HG03097 (cell line): ENCODE measurements around the gene NPEPPS.
"Not testable (repeated sequence)": the region's sequence is repeated elsewhere in the genome, so short reads cannot be mapped to it uniquely, and the experiment has no call there.

Experiments
- ATAC-seq: cut with Tn5 transposase; IDR thresholded peaks from one replicate; pipeline ENCODE4 v1.9.1; 2021; ENCODE audit not compliant: unreplicated experiment, low FRiP score

Gene NPEPPS

GRCh38 chr17:47561698-47562405 lies 30.9 kb downstream of the NPEPPS start:
- ATAC-seq = not testable (repeated sequence)

GRCh38 chr17:47562406-47562705 lies 31.4 kb downstream of the NPEPPS start:
- ATAC-seq = not testable (repeated sequence)

DNA sequence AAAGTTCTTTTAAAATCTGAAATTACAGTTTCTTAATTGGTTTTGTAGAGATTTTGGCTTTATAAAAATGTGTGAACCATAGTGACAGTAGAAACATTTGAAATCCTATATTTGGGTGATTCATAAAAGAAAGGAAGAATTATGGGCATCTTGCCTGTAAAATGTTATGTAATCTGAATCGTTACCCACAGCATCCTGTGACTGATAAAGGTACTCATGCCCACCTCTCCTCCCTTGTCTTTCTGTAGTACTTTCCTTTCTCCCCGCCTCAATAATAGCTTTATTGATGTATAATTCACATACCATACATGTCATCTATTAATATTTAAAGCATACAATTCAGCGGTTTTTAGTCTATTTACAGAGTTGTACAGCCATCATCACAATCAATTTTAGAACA lies 36.4 kb downstream of the NPEPPS start:
- ATAC-seq = not testable (repeated sequence)

GRCh38 chr17:47572561-47572960 lies 41.7 kb downstream of the NPEPPS start:
- not testable (repeated sequence) for ATAC-seq

GRCh38 chr17:47582416-47582815 lies 51.5 kb downstream of the NPEPPS start:
- not testable (repeated sequence) for ATAC-seq

GRCh38 chr17:47586378-47587055 lies 55.6 kb downstream of the NPEPPS start:
- ATAC-seq = not testable (repeated sequence)

- ATAC-seq = not testable (repeated sequence)
These were observed 62.6 kb downstream of the NPEPPS start for GRCh38 chr17:47593522-47593921.

DNA sequence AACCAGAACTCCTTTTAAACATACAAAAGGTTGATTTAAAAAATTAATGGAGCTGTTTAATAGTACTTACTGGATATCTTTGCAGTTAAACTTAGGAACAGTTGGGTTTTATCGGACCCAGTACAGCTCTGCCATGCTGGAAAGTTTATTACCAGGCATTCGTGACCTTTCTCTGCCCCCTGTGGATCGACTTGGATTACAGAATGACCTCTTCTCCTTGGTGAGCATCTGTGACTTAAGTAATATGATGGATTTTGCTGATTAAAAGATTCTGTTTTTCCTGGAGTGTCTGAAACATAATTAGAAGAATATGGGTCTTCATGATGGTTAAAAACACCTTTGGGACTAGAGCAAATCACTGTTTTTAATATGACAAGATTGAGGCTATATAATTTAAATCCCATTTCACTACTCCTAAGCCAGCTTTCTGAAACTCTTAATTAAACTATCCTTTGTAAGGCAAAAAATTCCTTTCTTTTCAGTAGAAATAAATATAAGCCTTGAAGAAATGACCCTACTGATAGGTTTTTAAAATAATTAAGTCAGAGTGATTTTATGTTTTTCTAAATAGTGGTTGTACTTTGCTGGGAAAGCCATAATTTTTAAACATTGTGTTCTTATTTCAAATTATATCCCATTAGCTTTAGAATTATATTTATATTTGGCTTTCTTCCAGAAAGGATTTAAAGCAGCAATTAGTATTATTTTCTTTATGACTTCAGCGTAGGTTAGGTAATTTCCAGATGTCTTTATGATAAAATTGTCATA lies 73.1 kb downstream of the NPEPPS start:
- ATAC-seq = no peak

- no peak for ATAC-seq
These were observed 73.7 kb downstream of the NPEPPS start for GRCh38 chr17:47604598-47604927.

DNA sequence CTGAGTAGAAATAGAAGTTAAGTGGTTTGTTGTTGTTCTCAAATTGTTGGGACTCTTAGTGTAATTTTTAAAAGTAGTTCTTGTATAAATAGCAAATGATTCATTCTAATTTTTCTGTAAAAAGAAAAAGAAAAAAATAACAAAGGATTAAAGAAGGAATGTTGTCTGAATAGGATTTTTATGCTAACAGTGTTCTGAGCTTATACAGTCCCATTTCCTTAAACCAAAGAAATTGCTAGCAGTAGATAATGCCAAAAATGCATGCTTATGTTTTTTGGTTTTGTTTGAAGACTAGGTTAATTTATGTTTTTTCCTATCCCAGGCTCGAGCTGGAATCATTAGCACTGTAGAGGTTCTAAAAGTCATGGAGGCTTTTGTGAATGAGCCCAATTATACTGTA lies 74.1 kb downstream of the NPEPPS start:
- ATAC-seq = no peak

- no peak for ATAC-seq
These were observed 76.6 kb downstream of the NPEPPS start for GRCh38 chr17:47607481-47607880.

GRCh38 chr17:47611372-47612350 lies 80.8 kb downstream of the NPEPPS start:
- ATAC-seq = no peak

DNA sequence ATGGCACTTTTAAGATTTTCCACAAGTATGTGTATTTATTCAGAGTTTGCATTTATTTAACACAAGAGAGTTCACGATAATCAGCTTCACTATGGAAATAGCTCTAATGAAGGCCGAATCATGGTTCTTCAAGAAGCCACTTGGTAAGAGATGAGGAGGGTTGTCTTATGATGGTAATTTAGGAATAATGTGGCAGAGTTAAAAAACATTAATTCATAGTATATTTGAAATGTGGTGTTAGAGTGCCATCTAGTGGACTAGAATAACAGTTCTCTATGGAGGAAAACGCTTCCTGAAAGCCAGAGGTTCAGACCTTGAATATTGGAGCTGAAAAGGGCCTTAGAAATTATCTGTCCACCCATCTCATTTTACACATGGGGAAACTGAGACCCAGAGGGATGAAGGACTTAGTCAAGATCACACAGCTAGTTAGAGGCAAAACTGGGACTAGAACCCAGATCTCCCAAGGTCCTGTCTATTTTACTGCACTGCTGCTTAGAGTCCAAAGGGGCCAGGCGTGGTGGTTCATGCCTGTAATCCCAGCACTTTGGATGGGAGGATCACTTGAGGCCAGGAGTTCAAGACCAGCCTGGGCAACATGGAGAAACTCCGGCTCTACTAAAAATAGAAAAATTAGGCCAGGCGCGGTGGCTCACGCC lies 85.0 kb downstream of the NPEPPS start:
- ATAC-seq = no peak

DNA sequence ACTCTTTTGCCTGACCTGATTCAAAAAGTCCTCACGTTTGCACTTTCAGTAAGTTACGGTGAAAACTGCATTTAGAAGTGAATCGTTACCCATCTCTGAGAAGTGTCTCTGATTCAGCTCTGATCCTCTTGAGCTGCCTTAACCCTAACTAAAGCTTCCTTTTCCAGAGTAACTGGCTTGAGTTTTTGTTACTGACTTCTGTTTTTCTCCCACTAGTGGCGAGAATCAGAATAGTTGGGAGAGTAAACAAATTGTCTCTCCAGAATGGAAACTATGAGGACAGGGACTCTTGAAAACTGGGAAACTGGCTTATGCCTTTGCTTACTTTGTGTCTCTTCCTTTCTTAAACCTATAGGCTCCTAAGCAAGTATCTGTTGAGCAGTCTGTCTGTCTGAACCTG lies 87.5 kb downstream of the NPEPPS start:
- ATAC-seq = no peak

DNA sequence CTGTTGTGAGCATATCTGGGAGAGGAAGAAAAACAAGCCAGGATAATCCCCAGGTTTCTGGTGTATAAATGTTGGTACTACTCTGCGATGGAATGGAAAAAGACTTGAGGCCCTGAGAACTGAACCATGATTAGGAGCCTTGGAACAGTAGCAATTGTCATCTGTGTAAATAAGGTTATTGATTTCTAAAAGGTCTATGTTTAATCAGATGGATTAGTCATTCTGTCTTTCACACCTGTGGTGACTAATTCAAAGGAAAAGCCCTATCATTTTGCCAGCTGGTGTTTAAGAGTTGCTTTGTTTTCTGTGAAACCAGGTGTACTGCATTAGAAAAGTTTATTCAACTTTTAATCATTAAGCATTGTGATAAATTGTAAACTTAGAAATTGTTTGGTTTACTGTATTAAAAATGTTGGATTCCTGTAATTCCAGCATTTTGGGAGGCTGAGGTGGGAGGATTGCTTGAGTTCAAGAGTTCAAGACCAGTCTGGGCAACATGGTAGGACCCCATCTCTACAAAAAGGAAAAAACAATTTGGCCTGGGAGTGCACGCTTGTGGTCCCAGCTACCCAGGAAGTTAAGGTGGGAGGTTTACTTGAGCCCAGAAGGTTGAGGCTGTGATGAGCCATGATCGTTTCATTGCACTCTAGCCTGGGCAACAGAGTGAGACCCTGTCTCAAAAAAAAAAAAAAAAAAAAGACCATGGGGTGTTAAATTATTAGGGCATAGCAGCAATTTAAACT lies 89.8 kb downstream of the NPEPPS start:
- no peak for ATAC-seq

- no peak for ATAC-seq
These were observed 90.6 kb downstream of the NPEPPS start for GRCh38 chr17:47621293-47622179.

GRCh38 chr17:47622180-47622549 lies 91.3 kb downstream of the NPEPPS start:
- no peak for ATAC-seq

DNA sequence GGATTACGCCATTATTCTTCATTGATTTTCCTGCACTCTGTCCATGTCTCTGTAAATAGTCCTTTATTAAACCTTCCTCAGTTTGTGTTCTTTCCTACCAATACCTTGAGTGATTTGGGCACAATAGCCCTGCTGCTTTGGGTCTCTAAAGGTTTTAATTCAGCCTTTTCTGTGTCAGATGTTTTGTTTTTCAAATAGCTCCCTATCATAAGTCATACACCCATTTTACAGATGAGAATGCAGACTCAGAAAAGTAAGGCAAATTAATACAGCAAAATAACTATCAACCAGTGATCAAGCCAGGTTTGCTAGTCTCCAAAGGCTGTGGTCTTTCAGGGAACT lies 93.8 kb downstream of the NPEPPS start:
- ATAC-seq = no peak
